D721Med (cell line): Measurements from ENCODE around the gene ITIH4.

Experiments
- DNase-seq: peaks from one replicate; pipeline ENCODE4 v3.0.0; 2011; ENCODE audit warnings: low spot score; ENCODE audit not compliant: insufficient read length
- FAIRE-seq: peaks from 2 replicates; lab custom pipeline; 2011; peaks lifted over from hg19 to GRCh38; lab: Jason Lieb, UNC
- CTCF ChIP-seq: IDR thresholded peaks from 2 replicates; pipeline ENCODE4 v1.5.1; 2012; ENCODE audit warnings: mild to moderate bottlenecking, control low read depth; ENCODE audit not compliant: insufficient read depth; ENCODE audit errors: missing control alignments

The ITIH4 gene

DNA sequence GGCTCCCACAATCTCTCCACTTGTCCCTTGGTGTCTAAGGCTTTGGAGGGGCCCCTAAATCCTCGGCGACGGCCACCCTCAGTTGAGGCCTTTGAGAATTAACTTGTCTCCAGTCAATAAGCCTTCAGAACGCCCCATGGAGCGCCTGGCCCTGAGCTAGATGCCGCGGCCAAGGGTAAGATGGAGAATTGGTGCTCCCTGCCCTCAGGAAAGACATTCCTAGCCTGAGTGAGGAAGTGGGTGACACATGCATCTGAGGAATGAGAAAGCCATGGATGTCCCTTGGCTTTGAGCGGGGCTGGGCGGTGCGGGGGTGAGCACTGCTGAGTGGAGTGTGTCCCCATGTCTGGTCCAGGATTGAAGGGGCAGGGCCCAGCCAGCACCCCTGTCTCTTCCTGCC, 13.3 kb downstream of the ITIH4 start:
- FAIRE-seq (no peak), DNase-seq (no peak)
- no peak for TF ChIP-seq CTCF

DNA sequence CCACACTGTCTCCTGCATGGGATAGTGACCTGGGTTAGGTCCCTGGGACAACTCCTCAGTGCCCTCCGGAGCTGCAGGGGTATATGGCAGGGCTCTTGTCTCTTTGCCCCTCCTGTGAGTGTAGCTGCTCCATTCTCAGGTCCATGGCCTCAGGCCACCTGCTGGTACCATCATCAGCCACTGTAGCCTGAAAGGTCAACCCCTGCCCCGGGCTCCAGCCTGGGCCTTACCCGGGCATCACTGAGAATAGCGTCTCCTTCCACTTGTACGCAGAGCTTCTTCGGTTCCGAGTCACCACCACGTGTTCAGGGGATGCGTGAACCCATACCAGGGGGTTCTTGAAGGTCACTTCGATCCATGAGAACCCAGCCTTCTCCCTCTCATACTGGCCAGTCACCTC, 13.8 kb downstream of the ITIH4 start:
- TF ChIP-seq CTCF: no peak
- DNase-seq (no peak), FAIRE-seq (no peak)

GRCh38 chr3:52816199-52816598, 14.3 kb downstream of the ITIH4 start:
- no peak for DNase-seq
- no peak for FAIRE-seq

GRCh38 chr3:52813810-52814209, 16.7 kb downstream of the ITIH4 start:
- FAIRE-seq (no peak), DNase-seq (no peak)
- no peak for TF ChIP-seq CTCF

More at GRCh38 chr3:52816199-52816598, 14.3 kb downstream of the ITIH4 start:
- no peak for TF ChIP-seq CTCF

GRCh38 chr3:52811452-52812011, 18.9 kb downstream of the ITIH4 start:
- DNase-seq (no peak), FAIRE-seq (no peak)
- TF ChIP-seq CTCF: no peak

DNA sequence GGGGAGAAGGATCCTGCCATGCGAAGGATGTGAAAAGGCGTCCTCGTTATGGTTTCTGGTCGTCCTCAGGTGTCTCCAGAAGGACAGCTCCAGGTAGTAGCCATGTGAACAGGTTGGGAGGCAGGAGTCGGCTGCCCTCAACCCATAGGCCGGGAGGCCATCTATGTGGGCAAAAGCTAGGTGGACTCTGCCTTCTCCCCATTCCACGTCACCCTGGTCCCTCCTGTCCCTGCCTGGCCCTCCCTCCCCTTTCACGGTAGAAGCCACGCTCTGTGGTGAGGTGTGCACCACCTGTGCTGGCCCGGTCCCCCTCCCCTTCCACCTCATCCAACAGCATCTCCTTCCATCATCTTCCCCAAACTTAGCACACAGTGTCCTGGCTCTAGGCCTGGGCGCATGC, 19.5 kb downstream of the ITIH4 start:
- no peak for FAIRE-seq
- DNase-seq: no peak
- no peak for TF ChIP-seq CTCF

GRCh38 chr3:52809662-52810377, 20.7 kb downstream of the ITIH4 start:
- FAIRE-seq (no peak), DNase-seq (no peak)
- no peak for TF ChIP-seq CTCF
